Bone marrow (tissue), 2 donors: ENCODE results near the gene LAGE3.
A peak's percentile ranks its signal among the peaks of the same experiment; 100 is the strongest.

ENCODE experiments used
- DNase-seq, 2 donors: peaks; one replicate each; lab custom pipeline; 2025; lab: John Stamatoyannopoulos, UW

Gene LAGE3

DNA sequence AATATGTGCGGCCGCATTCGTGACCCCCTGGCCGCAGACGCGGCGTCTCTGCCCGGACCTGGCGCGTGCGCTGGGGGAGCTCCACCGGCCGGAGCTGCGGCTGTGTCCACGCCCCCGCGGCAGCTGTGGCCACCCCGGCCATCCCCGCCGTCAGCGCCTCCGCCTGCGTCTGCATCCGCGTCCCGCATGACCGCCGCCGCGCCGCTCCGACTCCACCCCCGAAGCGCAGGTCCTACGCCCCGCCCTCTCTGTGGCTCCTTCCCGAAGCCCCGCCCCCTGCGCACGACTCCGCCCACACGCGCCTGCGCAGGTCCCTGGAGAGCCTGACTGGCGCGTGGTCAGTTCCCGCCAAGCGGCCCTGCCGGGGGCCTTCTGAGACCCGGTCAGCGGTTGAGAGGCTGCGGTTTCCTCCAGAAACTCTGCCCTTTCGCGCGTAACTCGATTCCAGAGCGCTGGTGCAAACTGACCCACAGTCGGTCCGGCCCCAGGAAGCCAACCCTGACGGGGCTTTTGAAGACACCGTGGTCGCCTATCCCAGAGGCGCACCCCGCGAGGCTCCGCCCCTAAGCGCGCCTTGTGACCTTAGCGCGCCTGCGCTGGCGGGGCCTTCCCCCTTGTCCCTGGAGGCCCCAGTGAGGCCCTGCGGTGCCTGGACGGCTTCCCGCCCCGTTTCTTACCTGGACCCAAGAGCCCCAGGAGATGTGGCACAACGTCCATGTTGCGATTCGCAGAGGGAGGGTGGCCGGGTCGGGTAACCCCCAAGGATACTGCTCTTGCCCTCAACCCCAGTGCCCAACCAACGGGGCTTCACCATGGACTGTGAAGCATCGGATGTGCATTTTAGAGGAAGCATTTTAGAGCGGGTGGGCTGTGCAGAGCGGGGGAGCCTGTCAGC lies at the start of gene LAGE3:
Gene LAGE3, minus strand, starts transcription at position 554 of the 895 bp plus-strand sequence. Its CDS starts 366 bp downstream, at position 188.
- peak; percentile 78 to 80 for DNase-seq

GRCh38 chrX:154526901-154527675 lies 48.0 kb upstream of the LAGE3 start:
- DNase-seq: peak; percentile 21 to 49

GRCh38 chrX:154525606-154526490 lies 46.8 kb upstream of the LAGE3 start:
- DNase-seq: no peak

DNA sequence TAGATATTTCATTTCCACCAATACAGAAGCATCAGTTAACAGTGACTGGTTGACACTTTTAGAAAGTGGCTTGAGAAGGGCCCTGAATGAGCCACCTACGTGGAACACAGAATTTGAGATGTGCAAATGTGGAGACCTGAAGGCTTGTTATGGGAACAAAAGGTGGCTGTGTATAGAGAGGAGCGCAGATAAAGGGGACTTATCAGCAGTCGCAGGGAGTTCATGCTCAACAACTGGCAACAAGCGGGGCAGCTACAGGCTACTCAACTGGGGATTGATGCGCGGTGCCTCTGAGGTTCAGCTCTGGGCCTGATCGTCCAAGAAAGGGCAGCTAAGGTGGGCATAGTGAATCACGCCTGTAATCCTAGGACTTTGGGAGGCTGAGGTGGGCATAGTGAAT lies 40.3 kb upstream of the LAGE3 start:
- DNase-seq: no peak

DNA sequence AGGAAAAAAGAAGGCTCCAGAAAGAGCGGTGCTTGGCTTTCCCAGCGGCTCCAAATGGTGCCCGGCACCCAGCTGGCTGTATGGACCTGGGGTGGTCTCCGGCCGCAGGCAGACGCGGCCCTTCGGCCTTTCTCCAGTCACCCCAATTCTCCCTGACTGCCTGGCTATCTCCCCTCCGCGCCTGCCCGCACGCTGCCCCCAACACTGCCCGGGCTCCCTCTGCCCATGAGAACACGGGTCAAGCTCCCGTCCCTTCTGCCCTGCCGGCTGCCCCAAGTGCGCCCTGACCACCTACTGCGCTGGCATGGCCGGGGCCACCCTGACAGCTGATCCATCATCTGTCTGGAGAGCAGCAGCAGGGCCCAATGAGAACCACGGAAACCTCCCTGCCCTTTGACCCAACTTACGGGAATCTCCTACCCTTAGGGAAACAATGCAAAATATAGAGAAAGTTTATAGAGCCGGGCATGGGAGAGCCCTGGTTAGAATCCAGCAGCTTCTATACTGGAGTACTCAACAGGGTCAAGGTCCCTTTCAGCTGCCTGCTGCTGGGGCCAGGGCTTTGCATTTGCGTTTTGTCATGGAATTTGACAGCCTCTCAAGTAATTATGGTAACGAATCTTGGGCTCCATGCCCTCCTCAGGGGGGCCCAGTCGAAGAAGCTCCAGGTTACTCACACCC lies 38.2 kb upstream of the LAGE3 start:
- DNase-seq: no peak

DNA sequence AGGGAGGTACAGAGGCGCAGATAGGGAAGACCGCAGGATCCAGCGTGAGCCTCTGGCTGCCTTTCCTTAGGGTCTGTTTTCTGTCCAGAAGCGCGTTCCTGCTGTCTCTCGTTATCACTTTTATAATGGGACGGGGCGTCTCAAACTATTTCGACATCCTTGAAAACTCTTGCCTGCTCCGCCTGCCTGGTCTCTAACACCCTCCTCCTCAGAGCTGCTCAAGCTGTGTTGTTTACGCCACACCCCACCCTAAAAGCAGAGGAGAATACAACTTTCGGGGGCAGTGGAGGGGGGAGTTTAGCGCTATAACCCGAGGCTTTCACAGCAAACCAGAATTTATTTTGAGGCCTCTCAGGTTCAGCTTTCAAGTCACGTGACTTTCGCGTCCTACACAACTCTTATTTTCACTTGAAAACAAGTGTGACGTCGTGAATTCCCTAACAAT lies 37.6 kb upstream of the LAGE3 start:
- no peak for DNase-seq

DNA sequence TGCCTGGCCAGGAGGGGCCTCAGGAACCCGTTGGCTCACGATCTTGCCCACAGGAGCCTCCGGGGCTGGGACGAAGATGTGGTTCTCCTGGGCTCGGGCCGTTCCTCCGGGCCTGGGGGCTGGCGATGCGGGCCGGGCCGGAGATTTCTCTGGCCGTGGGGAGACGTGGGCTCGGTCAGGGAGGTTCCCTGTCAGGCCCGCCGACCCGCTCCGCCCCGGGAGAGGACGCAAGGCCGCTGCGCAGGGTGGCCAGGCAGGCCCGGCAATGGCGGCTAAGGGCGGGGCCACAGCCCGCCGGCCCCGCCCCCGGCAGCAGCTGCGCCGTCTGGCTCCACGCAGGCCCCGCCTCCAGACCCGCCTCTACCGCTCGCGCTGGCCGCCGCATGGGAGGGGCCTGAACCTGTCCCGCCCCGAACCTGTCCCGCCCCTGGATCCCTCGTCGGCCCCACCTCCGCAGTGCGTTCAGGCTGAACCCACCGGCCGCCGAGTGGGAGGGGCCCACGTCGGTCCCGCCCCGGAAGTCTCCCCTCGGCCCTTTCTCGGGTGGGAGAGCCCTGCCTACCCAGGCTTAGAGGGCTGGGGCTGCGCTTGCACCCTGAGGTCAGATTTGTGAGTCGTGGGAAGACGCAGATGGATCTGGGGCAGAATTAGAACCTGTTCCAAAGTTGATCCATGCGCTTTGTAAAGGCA lies 37.0 kb upstream of the LAGE3 start, which contains the start of gene FAM3A:
Gene FAM3A, minus strand, starts transcription at position 267 of the 690 bp plus-strand sequence. CDS start 460 bp downstream, outside the sequence.
- peak; percentile 39 to 66 for DNase-seq

GRCh38 chrX:154515090-154515965 lies 36.2 kb upstream of the LAGE3 start:
- no peak for DNase-seq

GRCh38 chrX:154513716-154514115 lies 34.6 kb upstream of the LAGE3 start:
- DNase-seq: no peak

GRCh38 chrX:154512879-154513553 lies 33.9 kb upstream of the LAGE3 start:
- DNase-seq: no peak

- DNase-seq: no peak
These were observed 32.7 kb upstream of the LAGE3 start for GRCh38 chrX:154511761-154512160.

DNA sequence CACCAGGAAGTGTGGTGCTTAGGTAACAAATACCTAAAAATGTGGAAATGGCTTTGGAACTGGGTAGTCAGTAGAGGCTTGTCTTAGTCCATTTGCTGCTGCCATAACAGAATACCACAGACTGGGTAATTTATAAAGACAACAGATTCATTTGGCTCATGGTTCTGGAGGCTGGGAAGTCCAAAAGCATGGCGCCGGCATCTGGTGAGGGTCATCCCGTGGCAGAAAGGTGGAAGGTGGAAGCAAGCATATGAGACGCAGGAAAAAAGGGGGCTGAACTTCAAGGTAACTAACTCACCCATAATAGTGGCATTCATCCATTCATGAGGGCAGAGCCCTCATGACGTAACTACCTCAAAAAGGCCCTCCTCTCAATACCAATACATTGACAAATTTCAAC lies 30.4 kb upstream of the LAGE3 start:
- DNase-seq: no peak

- DNase-seq: no peak
These were observed 29.3 kb upstream of the LAGE3 start for GRCh38 chrX:154508384-154508745.

- no peak for DNase-seq
These were observed 28.7 kb upstream of the LAGE3 start for GRCh38 chrX:154507673-154508383.

GRCh38 chrX:154506483-154507332 lies 27.6 kb upstream of the LAGE3 start:
- no peak for DNase-seq

DNA sequence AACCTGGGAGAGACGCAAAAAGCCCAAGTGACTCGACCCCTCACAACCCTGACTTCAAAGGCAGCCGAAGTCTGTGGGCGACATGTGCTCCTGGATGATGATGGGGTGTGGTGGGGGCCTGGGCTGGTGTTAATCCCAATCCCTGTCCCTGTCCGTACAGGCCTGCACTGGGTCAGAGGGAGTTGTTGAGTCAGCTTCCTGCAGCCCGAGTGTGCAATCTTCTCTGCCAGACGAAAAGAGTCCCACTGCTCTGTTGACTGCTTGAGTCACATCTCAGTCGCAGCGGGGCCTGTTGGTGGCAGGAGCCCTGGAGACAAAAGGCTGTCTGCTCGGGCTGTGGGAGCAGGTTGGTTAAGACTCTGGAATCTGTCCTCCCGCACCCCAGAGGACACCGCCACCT lies 26.7 kb upstream of the LAGE3 start:
- DNase-seq: no peak

- no peak for DNase-seq
These were observed 23.9 kb upstream of the LAGE3 start for GRCh38 chrX:154502989-154503388.
